HG03342 (cell line): ENCODE results near the gene PRKCA.

Experiments used
- ATAC-seq: cut with Tn5 transposase; IDR thresholded peaks from one replicate; pipeline ENCODE4 v1.9.1; 2021; ENCODE audit warnings: mild to moderate bottlenecking, moderate library complexity; ENCODE audit not compliant: unreplicated experiment

Gene PRKCA

GRCh38 chr17:66664336-66664735 lies 361.9 kb downstream of the PRKCA start:
- ATAC-seq, result no peak

- no peak for ATAC-seq
These were observed 362.8 kb downstream of the PRKCA start for GRCh38 chr17:66665194-66665593.

- ATAC-seq, result no peak
These were observed 364.7 kb downstream of the PRKCA start for GRCh38 chr17:66667090-66667489.

DNA sequence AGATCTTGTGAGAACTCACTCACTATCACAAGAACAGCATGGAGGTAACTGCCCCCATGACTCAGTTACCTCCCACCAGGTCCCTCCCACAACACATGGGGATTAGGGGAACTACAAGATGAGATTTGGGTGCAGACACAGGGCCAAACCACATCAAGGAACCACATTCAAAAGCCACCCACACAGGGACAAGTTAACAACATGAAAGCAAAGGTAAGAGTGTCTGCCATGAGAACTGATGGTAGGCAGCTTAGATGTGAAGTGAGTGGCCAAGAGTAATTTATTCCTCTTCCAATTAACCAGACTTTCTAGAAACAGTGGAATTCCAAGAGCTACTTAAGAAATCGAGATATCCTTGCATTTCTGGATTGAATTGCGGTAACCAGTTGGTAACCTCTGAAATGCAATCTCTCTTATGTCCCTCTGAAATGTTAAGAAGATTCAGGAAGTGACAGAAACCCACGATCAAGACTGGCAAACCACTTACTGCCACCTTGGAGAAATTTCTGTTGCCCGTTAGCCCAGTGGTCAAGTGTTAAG lies 365.1 kb downstream of the PRKCA start:
- ATAC-seq, result no peak

- no peak for ATAC-seq
These were observed 367.8 kb downstream of the PRKCA start for GRCh38 chr17:66670206-66670605.

- ATAC-seq, result no peak
These were observed 368.7 kb downstream of the PRKCA start for GRCh38 chr17:66671156-66671555.

- ATAC-seq, result no peak
These were observed 371.4 kb downstream of the PRKCA start for GRCh38 chr17:66673668-66674276.

- no peak for ATAC-seq
These were observed 373.0 kb downstream of the PRKCA start for GRCh38 chr17:66675273-66675990.

DNA sequence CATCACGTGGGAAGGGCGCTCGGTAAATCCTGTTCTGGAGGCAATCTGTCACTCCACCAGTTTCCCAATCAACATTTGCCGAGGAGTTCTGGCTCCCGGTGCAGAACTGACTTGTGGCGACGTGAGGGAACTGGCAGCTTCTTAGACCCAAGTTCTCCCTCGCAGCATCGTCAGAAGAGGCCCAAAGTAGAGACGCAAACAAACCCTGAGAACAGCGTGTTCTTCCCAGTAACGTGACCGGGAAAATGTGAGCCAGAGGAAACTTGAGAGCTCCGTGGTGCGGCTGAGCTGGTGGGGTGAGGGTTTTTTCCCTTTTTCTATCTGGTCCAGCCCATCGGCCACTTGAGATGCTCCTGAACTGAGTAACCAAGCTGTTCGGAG lies 373.6 kb downstream of the PRKCA start:
- ATAC-seq, result no peak

- ATAC-seq, result no peak
These were observed 374.0 kb downstream of the PRKCA start for GRCh38 chr17:66676421-66676820.

GRCh38 chr17:66677201-66677981 lies 375.0 kb downstream of the PRKCA start:
- ATAC-seq, result no peak

GRCh38 chr17:66678061-66678460 lies 375.6 kb downstream of the PRKCA start:
- ATAC-seq, result no peak

DNA sequence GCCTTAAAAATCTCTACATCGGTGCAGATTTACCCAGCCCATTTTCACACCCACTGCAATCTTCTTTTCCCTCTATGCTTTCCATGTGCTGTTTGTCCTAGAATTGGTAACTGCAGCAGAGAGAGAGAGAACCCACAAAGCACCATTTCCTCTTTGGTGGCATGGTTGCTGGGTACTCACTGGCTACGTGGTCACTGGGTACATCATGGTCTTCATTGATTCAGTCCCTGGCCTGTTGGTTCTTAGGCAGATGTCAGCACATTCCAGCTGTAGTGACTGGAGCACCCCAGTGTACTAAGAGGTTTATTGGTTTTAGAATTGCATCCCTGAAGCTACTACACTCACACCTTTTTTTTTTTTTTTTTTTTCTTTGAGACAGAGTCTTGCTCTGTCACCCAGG lies 376.4 kb downstream of the PRKCA start:
- ATAC-seq, result no peak

GRCh38 chr17:66679631-66680517 lies 377.5 kb downstream of the PRKCA start:
- ATAC-seq, result peak; percentile 53

- no peak for ATAC-seq
These were observed 379.9 kb downstream of the PRKCA start for GRCh38 chr17:66682283-66682682.

DNA sequence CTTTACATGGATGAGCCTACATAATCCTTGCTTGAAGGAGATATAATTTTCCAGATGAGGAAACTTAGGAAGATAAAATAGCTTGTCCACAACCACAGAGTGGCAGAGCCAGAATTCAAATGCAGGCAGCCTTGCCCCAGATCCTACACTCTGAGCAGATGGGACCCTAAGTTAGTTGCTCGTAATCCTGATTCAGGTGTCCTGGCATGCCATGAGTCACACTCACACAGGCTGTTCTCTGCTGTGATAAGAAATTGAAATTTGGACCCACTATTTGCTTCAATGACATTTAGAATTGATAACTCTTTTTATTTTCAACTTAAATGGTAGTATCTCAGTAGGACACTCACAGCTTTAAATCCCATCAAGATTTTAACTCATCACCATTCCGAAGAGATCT lies 381.8 kb downstream of the PRKCA start:
- ATAC-seq, result no peak

DNA sequence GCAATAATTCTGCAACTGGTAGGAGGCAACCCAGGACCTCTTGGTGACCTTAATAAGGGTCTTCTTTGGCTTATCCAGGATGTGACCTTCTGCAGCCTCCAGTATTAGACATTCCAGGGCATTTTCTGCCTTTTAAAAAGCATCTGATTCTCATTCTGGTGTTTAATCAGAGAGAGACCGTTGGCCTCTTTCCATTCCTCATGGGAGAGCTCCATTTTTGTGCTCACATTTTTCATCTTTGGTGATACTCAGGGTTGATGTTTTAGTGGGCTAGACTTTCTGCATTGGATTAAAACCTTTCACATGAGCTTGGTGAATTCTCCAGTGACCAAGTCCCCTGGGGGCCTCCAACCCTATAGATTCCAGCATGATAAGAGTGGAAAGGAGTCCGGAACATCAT lies 382.3 kb downstream of the PRKCA start:
- no peak for ATAC-seq

GRCh38 chr17:66686601-66687000 lies 384.2 kb downstream of the PRKCA start:
- ATAC-seq, result no peak

DNA sequence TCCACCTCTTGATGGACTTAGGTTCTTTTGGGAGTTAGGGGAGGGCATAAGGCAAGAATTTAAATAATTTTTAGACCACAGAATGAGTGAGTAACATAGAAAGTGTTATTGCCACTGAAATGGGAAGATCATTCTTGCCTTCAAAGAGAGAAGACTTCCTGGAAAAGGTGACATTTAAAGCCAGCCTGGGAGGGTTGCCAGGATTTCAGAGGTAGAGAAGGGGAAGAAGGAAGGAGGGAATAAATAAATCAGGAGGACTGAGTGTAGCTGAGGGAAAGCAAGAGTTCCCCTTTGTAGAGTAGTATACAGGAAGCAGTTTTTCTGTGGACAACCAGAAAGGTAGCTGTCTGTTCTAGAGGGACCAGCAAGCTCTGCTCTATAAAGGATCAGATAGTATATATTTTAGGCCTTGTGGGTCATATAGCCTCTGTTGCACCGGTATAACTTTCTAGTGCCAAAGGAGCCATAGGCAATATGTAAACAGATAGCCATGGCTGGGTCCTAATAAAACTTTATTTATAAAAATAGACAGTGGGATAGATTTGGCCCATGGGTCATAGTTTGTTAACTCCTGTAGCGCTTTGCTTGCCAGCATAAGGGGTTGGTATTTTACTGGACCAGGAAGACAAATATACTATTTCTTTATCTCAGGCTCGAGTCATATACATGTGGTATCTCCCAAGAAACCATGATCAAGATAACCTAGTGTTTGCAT lies 385.3 kb downstream of the PRKCA start:
- no peak for ATAC-seq

- ATAC-seq, result no peak
These were observed 386.8 kb downstream of the PRKCA start for GRCh38 chr17:66689221-66689620.
